MM.1S (cell line): ENCODE measurements around the gene PSMD8.

Experiments
- CTCF ChIP-seq: fragments of 300-600 bp; sonication (generic); IDR thresholded peaks from 2 replicates; pipeline ENCODE4 v1.5.1; 2016; ENCODE audit warnings: antibody characterized with exemption, low read length, mixed read lengths
- EZH2 ChIP-seq: fragments of 300-600 bp; sonication (generic); optimal IDR thresholded peaks from 2 replicates; pipeline ENCODE3; 2017; ENCODE audit warnings: low read depth, mild to moderate bottlenecking, antibody characterized with exemption, low read length, mixed read lengths
- EZH2phosphoT487 ChIP-seq: fragments of 300-600 bp; sonication (generic); IDR thresholded peaks from 2 replicates; pipeline ENCODE4 v1.6.1; 2018; ENCODE audit warnings: antibody characterized with exemption, low read length

DNA sequence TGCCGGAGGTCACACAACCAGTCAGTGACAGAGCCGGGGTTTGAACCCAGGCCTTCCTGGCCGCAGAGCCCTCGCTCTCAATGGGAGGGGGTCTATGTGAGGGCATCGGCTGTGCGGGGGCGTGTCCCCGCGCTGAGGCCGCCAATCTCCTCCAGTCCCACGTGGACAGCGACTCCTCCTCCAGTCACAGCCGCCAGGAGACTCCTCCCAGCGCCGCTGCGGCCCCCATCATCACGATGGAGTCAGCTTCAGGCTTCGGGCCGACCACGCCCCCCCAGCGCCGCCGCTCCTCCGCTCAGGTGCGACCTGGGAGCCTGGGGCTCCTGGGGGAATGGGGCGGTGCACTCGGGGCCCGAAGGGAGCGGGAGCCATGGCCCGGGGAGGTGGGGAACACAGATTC lies 20.1 kb downstream of the PSMD8 start:
- TF ChIP-seq CTCF (no peak), EZH2 (no peak), EZH2phosphoT487 (no peak)
